HT-29 (cell line): ENCODE measurements around the gene TYMP. TPM values are rescaled to one million over a fixed set of nuclear protein-coding genes. Genes with fewer than 3 reads are reported as not detected.

ENCODE experiments used
- DNase-seq: peaks from one replicate; pipeline ENCODE4 v3.0.0-alpha.2; 2015; ENCODE audit warnings: low spot score
- total RNA-seq: library from RNA; depleted of rRNA; stranded (reverse); fragments of >200 nt; shearing (Covaris generic); gene quantifications from 2 replicates; pipeline ENCODE4 v1.2.3, GENCODE V29; 2014; rRNA removed

Gene TYMP
- total RNA-seq, 1 experiment from 2014 or later, result 7.4 TPM

GRCh38 chr22:50485221-50486131 lies 44.3 kb downstream of the TYMP start:
- DNase-seq, result peak; percentile 59

- DNase-seq, result no peak
Measured at GRCh38 chr22:50483977-50484853, 45.6 kb downstream of the TYMP start.

DNA sequence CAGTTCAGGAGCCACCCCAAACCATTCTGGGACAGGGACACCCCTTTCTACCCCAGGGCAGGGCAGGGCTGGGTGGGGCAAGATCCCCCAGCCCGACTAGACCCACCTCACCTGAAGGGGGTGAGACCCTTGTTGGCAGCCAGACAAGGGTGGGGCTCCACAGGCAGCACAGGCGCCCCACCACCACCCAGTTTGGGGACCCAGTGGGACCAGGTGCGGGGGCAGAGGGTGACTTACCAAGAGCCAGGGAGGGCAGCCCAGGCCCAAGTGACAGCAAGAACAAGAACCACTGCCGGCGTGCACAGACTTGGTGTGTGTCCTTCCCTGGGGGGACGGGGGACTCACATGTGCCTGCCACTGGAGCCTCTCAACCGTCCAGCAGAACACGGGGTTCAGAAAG lies 46.3 kb downstream of the TYMP start:
- no peak for DNase-seq

DNA sequence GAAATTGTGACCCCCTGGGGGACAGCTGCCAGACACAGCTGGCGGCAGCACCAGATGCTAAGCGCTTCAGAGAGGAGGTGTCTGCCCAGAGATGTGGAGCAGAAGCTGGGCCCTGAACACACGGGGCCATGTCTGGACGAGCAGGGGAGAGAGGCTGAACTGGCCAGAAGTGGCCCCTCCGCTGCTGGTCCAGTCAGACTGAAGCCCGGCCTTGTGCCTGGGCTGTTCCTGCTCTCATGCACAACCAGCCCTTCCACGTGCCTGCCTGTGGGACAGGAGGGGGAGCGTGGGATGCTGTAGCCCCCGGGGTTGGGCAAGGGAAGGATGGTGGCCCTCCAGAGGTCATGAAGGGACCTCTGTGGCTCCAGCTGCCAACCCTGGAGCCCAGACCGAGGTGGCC lies 46.7 kb downstream of the TYMP start:
- DNase-seq, result no peak

DNA sequence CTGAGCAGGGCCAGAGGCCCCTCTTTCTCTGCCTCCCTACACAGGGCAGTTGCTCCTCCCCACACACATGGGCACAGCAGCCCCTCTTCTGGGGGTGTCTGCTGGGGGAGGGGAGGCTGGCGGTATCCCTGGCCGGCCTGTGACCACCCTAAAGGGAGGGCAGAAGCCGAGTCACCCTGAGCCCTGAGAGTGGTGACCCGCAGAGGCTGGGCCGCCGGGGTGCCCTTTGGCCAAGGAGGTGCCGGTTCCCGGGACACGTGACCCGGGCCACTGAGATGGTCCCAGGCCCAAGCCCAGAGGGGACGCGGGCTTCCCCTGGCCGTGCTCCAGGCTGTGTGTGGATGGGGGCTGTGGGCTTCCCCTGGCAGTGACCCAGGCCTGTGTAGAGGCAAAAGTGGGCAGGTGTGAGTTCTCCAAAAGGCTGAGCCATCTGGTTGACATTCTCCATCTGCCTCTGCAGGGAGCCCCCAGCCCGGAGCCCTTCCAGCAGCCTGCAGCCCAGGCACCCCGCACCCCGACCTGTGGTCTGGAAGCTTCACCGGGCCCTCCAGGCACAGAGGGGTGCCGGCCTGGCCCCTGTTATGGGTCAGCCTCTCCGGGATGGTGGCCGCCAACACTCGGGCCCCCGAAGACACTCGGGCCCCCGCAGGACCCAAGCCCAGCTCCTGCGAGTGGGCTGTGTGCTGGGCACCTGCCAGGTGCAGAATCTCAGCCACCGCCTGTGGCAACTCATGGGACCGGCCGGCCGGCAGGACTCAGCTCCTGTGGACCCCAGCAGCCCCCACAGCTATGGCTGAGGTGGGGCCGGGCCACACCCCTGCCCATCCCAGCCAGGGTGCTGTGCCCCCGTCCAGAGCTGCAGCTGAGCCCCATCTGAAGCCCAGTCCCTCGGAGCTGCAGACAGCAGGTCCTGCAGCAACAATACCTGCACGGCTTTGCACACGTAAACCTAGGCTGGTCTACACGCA lies 47.4 kb downstream of the TYMP start:
- DNase-seq, result no peak

DNA sequence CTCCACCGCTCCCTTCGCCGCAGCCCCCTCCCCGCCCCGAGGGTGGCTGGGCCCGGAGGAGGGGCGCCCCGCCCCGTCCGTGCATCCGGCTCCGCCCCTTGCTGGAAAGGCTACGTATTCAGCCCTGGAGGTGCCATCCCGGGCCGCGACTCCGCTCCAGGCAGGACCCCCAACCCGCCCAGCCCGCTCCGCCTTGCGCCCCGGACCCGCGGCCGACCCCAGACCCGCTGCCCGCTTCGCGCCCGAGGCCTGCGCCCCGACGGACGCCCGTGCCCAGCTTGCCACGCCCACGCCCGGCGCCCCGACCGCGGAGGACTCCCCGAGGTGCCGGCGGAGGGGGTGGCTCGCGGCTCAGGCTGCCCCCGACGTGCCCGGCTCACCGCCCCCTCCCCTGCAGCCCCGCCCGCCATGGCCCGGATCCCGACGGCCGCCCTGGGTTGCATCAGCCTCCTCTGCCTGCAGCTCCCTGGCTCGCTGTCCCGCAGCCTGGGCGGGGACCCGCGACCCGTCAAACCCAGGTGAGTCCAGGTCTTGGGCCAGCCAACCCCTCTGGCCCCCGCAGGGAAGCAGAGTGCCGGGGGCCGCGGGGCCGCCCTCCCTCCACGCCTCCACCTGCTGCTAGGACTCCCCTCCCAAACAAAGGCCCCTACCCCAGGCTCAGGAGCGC lies 48.2 kb downstream of the TYMP start, which contains the start of gene ADM2:
Gene ADM2, plus strand, starts transcription at position 104 of the 667 bp plus-strand sequence. Its CDS starts 305 bp downstream, at position 409.
- no peak for DNase-seq

- no peak for DNase-seq
Measured at GRCh38 chr22:50481045-50481439, 48.8 kb downstream of the TYMP start.

DNA sequence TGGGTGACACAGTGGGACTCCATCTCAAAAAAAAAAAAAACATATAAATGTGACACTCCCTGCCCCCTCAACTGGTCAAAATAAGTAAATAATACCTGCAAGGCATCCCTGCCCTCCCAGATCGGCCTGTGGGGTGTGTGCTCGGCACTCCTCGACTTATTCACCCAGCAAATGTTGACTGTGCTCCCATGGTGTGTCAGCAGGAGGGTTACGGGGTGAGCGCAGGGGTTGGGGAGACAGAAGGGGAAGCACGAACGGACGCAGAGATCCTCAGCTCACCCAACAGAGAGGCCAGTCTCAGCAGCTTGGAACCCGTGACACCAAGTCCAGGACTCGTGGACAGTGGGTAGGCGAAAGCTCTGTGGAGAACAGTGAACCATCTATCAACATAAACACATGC lies 50.1 kb downstream of the TYMP start:
- no peak for DNase-seq

GRCh38 chr22:50477923-50478322 lies 51.9 kb downstream of the TYMP start:
- no peak for DNase-seq

DNA sequence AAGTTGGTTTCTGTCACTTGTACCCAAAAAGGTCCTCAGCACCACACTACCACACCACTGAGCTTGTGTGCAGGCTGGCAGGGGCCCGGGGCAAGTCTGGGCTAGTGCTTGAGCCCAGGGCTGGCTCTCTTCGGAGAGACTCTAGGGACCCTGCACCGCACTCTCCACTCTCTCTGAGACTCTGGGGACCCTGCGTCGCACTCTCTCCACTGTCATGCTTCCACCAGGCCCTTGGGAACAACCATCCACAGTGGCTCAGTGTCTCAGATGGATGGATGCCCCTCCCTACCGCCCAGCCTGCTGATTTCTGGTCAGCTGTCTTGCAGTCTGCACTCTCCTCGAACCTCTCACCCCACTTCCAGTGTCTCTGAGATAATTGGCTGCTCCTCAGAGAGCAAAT lies 52.9 kb downstream of the TYMP start:
- DNase-seq, result no peak

Other genes starting within 250 kb of the TYMP start
- gene PLXNB2, start 222.4 kb downstream of the TYMP start, total RNA-seq, result 247 and 252 TPM in 2 replicates
- 4.5 and 5.2 TPM in 2 replicates for gene DENND6B, start 203.0 kb downstream of the TYMP start, total RNA-seq
- 54.1 and 56.7 TPM in 2 replicates for gene PPP6R2, start 186.7 kb downstream of the TYMP start, total RNA-seq
- gene SBF1, start 55.0 kb downstream of the TYMP start, total RNA-seq, result 85.0 and 102 TPM in 2 replicates
- gene ADM2, start 48.5 kb downstream of the TYMP start, total RNA-seq, result 2.2 and 4.2 TPM in 2 replicates
- gene MIOX, start 43.2 kb downstream of the TYMP start, total RNA-seq, result not detected in 2 replicates
- 52.8 and 53.2 TPM in 2 replicates for gene LMF2, start 22.3 kb downstream of the TYMP start, total RNA-seq
- 87.9 and 88.8 TPM in 2 replicates for gene NCAPH2, start 21.8 kb downstream of the TYMP start, total RNA-seq
- 5.0 and 5.5 TPM in 2 replicates for gene SCO2, start 4.4 kb downstream of the TYMP start, total RNA-seq
- gene KLHDC7B, start 15.9 kb upstream of the TYMP start, total RNA-seq, result not detected in 2 replicates
- not detected in 2 replicates for gene SYCE3, start 32.9 kb upstream of the TYMP start, total RNA-seq
- gene CPT1B, start 48.4 kb upstream of the TYMP start, total RNA-seq, result 1.5 and 2.5 TPM in 2 replicates
- 21.5 and 26.2 TPM in 2 replicates for gene CHKB, start 52.8 kb upstream of the TYMP start, total RNA-seq
- gene MAPK8IP2, start 70.8 kb upstream of the TYMP start, total RNA-seq, result not detected in 2 replicates
- 11.4 and 16.6 TPM in 2 replicates for gene ARSA, start 98.1 kb upstream of the TYMP start, total RNA-seq
- not detected in 2 replicates for gene SHANK3, start 142.8 kb upstream of the TYMP start, total RNA-seq
- gene ACR, start 208.2 kb upstream of the TYMP start, total RNA-seq, result not detected in 2 replicates